SIG-M5 (cell line): ENCODE data around the gene RNF148.

Experiments used
- DNase-seq: peaks from one replicate; lab custom pipeline; 2025; lab: John Stamatoyannopoulos, UW

RNF148 gene, protein sequence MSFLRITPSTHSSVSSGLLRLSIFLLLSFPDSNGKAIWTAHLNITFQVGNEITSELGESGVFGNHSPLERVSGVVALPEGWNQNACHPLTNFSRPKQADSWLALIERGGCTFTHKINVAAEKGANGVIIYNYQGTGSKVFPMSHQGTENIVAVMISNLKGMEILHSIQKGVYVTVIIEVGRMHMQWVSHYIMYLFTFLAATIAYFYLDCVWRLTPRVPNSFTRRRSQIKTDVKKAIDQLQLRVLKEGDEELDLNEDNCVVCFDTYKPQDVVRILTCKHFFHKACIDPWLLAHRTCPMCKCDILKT

DNA sequence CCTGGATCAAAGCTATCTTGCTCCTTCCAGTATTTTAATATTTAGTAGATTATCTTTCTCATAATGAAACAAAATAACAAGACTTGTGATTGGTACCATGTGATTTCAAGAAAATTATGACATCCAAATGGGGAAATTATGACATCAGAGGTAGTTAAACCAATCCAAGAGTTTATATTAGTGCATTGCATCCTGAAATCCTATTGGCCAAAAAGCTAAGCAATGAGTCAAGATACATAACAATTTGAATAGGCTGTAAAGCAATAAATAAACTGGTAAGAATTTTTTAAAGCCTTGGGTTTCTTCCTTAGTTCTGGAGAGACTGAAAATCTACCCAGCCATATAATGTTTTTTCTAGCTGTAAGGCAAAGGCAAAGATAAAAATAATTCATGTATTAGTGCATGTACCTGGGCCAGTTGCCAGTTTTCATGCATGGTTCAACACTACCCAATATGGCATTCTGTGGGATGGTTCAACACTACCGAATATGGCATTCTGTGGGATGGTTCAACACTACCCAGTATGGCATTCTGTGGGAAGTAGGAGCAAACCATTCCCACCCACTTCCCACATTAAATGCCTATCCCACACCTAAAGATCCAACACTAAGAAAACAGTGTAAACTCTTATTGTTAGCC is at the start of gene RNF148:
TSS of gene RNF148 (minus strand) at position 51 of the 639 bp plus-strand sequence. CDS start 172 bp downstream, outside the sequence.
- DNase-seq, result no peak

DNA sequence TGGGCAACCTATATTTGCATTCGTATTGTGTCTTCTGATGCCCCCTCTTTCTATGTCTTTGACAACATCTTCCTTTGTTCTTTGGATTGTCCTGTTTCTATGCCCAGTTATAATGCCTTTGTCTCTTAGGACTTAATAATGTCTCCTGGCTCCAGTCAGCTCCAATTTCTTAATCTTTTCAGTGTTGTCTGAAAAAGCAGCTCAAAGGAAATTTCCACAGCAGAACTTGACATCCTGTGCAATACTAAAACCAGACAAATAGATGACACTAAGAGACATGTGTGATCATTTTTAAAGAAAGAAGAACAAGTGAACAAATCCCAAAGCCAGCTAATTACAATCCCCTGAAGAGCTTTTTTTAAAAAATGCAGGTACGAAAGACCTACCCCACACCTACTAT is 47.7 kb upstream of the RNF148 start:
- no peak for DNase-seq

DNA sequence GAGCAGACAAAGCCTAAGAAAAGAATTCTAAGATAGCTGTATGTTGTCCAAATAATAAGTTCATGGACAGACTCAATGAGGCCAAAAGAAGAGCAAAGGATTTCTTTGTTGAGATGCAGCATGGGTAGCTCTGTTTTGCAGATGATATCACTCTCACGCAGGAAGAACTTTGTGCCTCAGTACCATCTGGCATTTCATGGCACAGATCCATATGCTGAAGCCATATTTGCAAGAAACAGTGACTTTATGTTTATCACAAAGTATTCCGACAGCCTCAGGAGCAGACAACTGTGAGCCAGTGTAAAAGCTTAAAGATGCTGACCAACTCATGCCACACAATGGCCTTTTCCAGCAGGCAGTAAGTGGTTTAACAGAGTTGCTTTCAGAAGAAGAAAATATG is 45.5 kb upstream of the RNF148 start:
- no peak for DNase-seq

DNA sequence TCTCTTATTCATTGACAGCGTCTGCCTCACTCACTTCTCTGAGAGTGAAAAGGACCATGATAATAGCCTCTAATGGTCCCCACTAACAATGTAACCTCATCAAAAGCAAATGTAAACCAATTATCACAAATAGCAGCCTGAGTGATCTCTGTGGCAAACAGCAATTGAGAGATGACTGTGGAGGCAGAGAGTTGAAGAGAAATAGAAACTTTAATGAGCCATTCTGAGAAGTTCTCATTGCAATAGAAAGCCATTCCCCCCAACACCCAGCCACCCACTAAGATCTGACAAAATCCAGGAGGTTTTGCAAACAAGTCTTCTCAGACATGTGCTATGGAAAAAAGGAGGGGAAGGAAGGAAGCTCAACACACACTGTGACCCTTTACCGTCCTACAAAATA is 44.2 kb upstream of the RNF148 start:
- no peak for DNase-seq

DNA sequence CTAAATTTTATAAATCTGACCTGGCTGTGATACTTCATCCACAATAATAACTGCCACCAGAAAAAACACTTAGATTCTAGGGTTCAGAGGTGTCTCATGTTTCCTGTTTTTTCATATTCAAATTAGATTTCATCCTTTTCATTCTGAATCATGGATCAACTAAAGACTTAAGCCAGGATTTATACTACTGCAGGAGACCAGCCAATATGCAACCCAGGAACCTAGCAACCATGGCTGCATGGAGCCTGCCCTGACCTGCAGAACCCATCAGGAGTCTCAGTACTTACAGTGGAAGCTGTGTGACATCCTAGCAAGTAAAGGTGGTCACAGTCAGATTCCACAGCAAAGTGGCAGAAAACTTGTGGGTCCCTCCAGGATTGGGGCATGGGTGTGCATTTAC is 40.5 kb upstream of the RNF148 start:
- no peak for DNase-seq

DNA sequence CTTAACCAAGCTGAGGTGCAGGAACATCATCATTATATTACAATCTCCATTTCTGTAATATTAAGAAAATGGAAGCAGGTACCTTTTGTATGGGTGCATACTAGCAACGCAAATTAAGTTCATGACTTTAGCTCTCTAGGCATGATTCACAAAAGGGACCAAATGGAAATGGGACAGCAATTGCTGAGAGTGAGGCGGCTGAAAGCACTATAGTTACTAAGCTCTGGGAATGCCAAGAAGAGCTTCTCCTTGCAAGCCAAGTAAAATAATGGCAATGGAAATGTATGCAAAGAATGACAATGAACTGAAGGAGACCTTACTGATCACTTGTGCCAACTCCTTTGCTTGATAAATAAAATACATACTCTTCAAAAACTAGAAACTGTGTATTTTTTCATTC is 36.2 kb upstream of the RNF148 start:
- DNase-seq, result no peak

DNA sequence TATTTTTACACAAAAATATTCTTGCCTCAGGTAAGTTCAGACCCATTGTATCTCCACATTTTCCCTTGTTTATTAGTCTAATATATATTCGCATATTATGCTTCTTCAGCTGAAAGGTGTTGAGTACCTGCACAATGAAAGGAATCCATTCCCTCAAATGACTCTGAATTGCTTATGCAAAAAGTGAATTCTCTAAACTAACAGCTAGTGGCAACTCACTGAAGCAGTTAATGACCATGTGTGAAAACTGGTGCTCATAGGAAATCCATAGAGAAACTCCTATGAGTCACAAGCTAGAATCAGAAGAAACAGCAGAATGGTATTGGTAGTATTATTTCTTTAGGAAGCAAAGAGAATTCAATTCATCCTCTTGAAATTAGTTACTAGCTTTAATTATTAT is 33.5 kb upstream of the RNF148 start:
- no peak for DNase-seq

DNA sequence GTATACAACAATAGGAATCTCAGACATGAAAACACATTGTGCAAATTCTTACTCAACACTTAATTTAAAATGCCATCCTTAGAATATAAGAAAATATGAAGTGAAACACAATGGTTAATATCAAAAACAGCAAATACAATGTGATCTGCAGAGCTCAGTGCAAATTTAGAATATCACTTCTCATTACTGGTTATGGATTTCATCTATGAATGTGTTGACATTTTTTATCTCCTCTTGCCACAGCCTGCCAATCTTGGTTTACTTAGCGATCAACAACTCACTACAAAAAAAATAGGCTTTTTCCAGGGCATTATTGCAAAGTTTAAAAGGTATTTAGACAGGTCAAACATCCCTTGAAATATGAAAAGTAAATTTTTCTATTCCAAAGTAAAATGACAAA is 25.0 kb upstream of the RNF148 start:
- no peak for DNase-seq

DNA sequence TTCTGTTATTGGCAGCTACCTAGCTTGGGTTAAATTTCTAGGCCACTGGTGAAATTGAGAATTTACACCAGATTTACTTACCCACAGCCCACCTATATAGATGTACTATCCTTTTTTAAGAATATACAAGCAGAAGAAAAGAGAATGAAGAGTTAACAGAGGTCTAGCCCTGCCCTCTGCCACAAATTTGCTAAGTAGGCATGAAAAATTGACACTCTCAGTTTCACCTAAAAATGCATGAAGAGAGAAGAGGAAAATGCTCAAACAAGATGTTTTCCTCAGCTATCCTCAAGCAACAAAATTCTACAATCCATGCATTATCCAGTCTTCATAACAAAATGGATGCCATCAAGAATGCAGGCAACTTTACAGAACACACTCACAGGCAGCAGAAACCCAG is 24.6 kb upstream of the RNF148 start:
- no peak for DNase-seq

DNA sequence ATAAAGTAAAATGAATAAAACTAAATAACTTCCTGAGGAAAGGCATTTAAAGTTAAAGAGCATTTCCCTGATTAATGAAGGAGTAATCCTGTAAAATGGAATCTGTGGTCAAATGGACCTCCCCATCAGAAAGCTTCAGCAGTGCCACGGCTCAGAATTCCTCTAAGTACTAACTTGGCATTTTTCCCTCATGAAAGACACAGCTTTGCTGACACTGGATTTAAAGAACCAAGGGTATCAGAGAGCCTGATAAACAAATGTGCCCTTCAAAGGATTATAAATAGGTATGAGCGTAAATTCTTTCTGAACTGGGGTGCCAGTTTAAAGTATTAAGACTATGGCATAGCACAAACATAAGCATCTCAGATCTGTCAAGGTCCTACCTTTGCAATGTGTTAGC is 24.2 kb upstream of the RNF148 start:
- no peak for DNase-seq

DNA sequence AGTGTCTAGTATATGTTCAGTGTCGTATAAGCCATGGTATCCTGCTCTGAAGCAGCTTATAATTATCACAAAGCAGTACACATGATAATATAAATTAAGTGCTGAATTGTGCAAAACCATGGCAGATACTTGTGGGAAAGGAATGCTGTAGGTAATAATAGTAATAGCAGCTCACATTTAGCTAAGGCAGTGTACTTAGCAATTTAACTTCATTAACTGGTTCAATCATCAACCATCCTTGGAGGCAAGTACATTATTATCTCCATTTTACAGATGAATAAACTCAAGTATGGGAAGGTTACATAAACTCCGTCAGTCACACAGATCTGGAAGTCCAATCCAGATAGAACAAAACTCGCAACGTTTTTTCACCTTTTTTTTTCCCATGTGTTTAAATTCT is 21.6 kb upstream of the RNF148 start:
- no peak for DNase-seq

DNA sequence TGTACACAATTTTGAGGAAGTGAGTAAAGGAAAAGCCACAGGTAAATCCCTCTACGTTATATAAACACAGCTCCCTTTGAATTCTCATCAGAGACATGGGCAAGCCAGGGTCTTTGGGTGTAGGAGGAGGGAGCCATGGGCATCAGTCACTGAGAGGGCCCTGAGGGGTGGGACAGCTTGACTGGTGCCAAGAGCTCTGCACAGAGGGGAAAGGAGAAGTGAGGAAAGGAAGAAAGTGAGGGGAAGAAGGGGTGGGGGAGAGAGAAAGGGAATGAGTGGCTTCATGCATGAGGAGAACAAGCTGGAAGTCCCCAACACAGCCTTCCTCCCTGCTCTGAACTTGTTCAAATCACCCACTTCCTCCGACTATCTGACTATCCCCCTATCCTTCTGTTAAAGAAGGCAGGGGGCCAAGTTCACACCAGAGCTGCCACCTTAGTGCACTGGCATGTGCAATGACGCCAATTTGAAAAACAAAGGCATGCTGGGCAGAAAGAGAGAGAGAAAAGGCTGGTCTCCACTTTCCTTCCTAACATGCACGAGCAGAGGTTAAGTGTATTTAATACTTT is 16.4 kb upstream of the RNF148 start:
- DNase-seq, result no peak

DNA sequence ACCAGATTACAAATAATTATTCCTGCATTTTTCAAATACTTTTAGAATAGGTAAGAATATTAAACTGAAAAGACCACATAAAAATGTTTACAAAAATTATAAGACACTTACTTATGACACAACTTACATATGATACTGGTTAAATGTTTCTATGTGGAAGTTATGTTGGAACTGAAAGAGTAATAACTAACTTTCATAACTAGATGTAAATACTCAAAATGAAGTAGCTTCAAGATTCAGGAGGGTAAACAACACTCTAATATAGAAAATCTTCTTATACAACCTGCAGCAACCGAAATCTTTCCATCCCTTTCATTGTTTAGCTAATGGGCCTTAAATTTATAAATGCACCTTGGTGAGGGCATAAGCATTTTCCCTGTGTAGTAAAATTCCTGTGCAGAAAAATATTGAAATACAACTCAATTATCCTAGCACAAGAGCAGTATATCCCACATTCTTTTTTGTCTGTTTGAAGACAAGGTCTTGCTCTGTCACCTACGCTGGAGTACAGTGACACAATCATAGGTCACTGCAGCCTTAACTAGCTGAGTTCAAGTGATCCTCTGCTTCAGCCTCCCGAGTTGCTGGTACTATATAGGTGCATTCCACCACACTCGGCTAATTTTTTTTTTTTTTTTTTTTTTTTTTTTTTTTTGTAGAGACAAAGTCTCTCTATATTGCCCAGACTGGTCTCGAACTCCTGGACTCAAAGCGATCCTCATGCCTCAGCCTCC is 14.8 kb upstream of the RNF148 start:
- DNase-seq, result no peak

DNA sequence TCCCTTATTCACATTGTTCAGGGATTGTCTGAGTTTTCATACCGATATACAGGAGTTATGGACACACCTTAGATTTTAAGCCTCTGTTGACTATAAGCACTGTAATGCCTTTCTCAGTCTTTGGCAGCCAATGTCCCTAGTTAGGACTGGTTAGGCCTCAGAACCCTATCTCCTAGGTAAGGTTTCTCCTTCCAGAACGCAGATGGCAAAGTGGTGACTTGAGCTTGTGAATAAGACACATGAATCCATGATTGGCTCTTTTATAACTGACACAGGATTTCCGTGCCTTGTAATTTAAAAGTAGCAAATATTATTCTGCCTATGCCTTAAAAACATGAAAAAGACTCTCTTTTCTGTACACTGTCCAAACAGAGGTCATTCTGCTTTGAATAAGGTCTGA is 12.5 kb upstream of the RNF148 start:
- DNase-seq, result no peak

DNA sequence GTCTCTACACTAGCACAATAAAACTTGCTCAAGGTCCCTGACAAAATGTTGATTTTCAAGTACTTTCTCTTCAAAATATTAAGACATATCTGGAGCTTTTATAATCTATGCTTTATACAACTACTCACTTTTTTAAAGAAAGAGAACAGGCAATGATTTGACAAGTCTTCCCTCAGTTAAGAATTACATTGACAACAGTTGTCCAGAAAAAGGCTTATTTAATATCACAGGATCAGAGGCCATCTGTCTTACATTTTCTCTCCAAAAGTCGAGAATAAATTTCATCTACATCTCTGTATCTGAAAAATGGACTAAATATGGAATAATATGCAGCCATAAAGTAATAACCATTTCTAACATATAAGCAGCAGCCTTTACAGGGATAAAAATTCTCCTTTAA is 8.2 kb upstream of the RNF148 start:
- DNase-seq, result no peak

DNA sequence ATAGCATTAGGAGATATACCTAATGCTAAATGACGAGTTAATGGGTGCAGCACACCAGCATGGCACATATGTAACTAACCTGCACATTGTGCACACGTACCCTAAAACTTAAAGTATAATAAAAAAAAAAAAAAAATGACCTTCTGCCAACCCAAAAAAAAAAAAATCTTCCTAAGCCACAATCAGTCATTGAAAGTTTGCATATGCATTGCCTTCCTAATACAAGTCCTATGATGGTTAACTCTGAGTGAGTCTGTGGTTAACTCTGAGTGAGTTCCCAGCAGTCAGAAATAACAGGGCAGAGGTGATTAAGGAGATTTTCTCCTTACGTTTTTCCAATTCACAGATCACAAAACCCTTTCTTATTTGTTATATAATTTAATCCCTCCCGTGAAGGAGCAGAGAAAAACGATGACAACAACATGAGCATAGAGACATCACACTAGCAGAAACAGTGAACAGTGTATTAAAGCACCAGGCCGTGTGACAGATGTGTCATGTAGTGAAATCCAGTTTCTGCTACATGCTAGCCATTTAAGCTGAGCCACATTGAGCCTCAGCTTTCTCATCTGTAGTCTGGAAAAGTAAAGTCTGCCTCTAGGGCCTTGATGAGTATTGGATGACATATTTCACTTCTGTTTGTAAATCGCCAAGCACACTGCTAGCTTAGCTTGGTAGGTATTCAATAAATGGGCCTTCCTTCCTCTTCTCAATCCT is 7.4 kb upstream of the RNF148 start:
- DNase-seq, result no peak

DNA sequence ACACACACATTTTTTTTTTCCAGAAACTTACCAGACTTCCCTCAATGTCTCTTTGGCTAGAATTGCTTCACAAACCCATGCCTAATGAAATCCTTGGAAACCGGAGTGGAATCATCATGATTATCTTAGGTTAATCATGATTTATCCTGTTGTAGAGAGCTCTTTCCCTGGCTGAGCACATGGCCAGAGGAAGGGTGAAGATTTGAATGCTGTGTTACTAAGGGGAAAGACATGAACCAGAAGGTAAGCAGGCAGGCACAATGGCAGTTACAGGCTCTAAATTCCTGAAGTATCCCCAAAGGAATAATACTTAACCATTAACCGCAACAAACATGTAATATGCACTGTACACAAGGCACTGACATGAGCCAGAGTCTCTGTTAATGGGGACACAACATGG is 4.1 kb upstream of the RNF148 start:
- no peak for DNase-seq

DNA sequence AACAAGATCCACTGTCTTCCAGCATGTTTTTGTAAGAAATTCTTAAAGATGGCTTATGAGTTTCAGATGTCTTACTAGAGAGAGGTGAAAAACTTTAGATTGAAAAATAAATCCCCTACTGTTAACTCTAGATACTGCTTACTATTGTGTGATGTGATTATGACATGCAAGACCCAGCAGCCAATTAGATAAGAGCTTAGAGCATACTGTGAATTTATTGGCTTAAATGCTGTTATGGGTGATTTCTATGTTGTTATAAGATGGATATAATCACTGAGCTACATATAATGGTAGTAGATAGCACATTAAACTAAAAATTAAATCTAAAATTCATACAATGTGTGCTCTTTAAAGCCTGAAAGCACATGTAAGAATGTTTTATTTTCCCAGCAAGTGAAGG is 3.7 kb downstream of the RNF148 start, which contains the start of gene RNF133:
TSS of gene RNF133 (minus strand) at position 101 of the 400 bp plus-strand sequence. CDS start 199 bp downstream, outside the sequence.
- DNase-seq, result no peak

DNA sequence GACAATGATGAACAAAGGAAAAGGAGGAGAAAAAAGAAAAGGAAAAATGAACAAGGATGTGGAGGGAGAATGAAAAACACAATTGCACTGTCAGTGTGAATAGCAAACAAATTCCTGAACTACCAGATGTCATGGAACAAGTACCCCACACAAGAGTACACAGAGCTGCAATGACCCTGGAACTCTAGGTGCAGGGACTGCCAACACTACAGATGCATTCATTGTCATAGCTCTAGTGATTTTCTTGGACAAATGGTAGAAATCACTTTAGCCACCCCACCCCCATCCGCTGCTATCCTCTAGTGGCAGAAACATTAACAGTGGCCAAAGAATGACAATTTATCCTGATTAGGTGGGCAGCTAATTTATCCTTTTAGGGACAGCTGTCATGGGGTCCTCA is 6.9 kb downstream of the RNF148 start:
- DNase-seq, result no peak

DNA sequence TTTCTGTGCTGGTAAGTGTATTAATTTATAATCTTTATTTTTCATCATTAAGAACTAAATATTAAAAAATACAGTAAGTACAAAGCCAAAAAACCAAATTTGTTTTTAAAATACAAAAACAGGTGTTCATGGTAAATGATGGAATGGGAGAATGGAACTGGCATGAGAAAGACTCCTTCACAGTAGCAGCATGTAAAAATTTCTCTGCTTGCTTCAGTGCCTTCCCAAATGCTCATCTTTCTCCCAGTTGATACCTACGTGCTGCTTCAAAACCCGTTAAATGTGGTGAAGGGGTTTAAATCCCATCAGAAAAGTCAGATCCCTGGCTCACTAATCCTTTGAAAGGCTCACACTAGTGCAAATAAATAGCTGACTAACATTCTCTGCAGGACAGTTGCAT is 8.0 kb downstream of the RNF148 start:
- no peak for DNase-seq

DNA sequence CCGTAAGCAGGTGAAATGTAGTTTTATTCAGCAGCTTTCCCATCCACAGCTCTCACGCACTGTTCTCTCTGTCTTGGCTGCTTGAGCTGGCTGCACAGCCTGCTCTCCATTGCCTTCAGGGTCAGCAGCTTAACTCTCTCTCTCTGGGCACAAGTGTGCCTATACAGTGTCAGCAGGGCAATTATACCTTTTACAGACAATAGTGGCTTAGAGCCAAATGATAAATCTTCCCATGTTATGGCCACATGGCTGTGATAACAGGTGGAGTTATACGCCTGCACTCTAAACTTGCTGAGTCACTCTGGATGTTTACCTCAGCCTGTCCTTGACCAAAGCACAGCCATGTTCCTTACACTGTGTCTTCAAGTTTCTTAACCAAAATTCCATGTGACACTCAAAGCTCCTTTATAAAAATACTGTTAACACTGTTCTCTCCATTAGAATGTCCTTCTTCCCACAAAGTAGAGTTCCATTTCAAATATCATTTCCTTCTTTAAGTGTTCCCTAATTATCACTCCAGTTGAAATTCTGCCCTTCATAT is 9.9 kb downstream of the RNF148 start:
- no peak for DNase-seq
